SK-MEL-5 (cell line): Measurements from ENCODE around the gene CRYGC. TPM values are rescaled to one million over a fixed set of nuclear protein-coding genes. Genes with fewer than 3 reads are reported as not detected.
"Not testable (repeated sequence)": the region's sequence is repeated elsewhere in the genome, so short reads cannot be mapped to it uniquely, and the experiment has no call there.

Experiments used
- DNase-seq: peaks from one replicate; pipeline ENCODE4 v3.0.0-alpha.2; 2016; ENCODE audit warnings: low read depth, low spot score
- in situ Hi-C: cut with HindIII; loops from 2 replicates; pipeline ENCODE4 v1.10.0; 2016; ENCODE audit warnings: low sequenced_read_pairs, high pct_unique_total_duplicates, low pct_unique_long_range_greater_than_20kb
- total RNA-seq: library from RNA; depleted of rRNA; stranded (reverse); fragments of >200 nt; shearing (Covaris generic); gene quantifications from 2 replicates; pipeline ENCODE4 v1.2.3, GENCODE V29; 2014; rRNA removed

The CRYGC gene
- total RNA-seq, 1 experiment from 2014 or later = not detected

- in situ Hi-C loops = no loop called here
Observed at GRCh38 chr2:208103616-208104015, 26.0 kb downstream of the CRYGC start.

GRCh38 chr2:208101716-208102631 lies 27.7 kb downstream of the CRYGC start:
- in situ Hi-C loops = no loop called here
- DNase-seq = peak; percentile 76

More at GRCh38 chr2:208103616-208104015, 26.0 kb downstream of the CRYGC start:
- peak; percentile 61 for DNase-seq

GRCh38 chr2:208099682-208100470 lies 29.8 kb downstream of the CRYGC start:
- no peak for DNase-seq
- in situ Hi-C loops = no loop called here

GRCh38 chr2:208098701-208099100 lies 30.9 kb downstream of the CRYGC start:
- DNase-seq, in situ Hi-C loops: not testable (repeated sequence)

- in situ Hi-C loops = no loop called here
- no peak for DNase-seq
Observed at GRCh38 chr2:208098267-208098666, 31.4 kb downstream of the CRYGC start.

GRCh38 chr2:208097801-208098200 lies 31.8 kb downstream of the CRYGC start:
- DNase-seq = no peak
- in situ Hi-C loops = no loop called here

- DNase-seq = no peak
- in situ Hi-C loops = no loop called here
Observed at GRCh38 chr2:208097313-208097712, 32.3 kb downstream of the CRYGC start.

- in situ Hi-C loops = no loop called here
- DNase-seq = no peak
Observed at GRCh38 chr2:208096080-208096479, 33.5 kb downstream of the CRYGC start.

GRCh38 chr2:208093128-208093527 lies 36.5 kb downstream of the CRYGC start:
- DNase-seq = no peak
- in situ Hi-C loops = no loop called here

- in situ Hi-C loops = no loop called here
Observed at GRCh38 chr2:208092093-208092832, 37.4 kb downstream of the CRYGC start.

GRCh38 chr2:208090420-208090819 lies 39.2 kb downstream of the CRYGC start:
- DNase-seq = no peak
- in situ Hi-C loops = no loop called here

More at GRCh38 chr2:208092093-208092832, 37.4 kb downstream of the CRYGC start:
- DNase-seq = no peak

GRCh38 chr2:208086029-208086428 lies 43.6 kb downstream of the CRYGC start:
- no peak for DNase-seq
- in situ Hi-C loops = no loop called here

- in situ Hi-C loops = no loop called here
- DNase-seq = no peak
Observed at GRCh38 chr2:208083807-208084206, 45.8 kb downstream of the CRYGC start.

Other genes with a start within 250 kb of the CRYGC start
- 3.2 and 4.4 TPM in 2 replicates for gene PLEKHM3, start 104.3 kb downstream of the CRYGC start, total RNA-seq
- gene CRYGD, start 5.3 kb downstream of the CRYGC start, total RNA-seq = not detected in 2 replicates
- gene CRYGB, start 16.3 kb upstream of the CRYGC start, total RNA-seq = not detected in 2 replicates
- gene CRYGA, start 33.8 kb upstream of the CRYGC start, total RNA-seq = not detected in 2 replicates
- gene C2orf80, start 60.2 kb upstream of the CRYGC start, total RNA-seq = 0.32 and 0.45 TPM in 2 replicates
- gene IDH1, start 125.2 kb upstream of the CRYGC start, total RNA-seq = 432 and 474 TPM in 2 replicates
- 50.9 and 52.0 TPM in 2 replicates for gene PIKFYVE, start 136.4 kb upstream of the CRYGC start, total RNA-seq